Measurements from ENCODE around the gene JAM2. TPM values are rescaled to one million over a fixed set of nuclear protein-coding genes. Genes with fewer than 3 reads are reported as not detected.
"Not testable (repeated sequence)": the region's sequence is repeated elsewhere in the genome, so short reads cannot be mapped to it uniquely, and the experiment has no call there.

JAM2 gene
- total RNA-seq, 1 donor from 2014 or later, result 9.1 TPM

DNA sequence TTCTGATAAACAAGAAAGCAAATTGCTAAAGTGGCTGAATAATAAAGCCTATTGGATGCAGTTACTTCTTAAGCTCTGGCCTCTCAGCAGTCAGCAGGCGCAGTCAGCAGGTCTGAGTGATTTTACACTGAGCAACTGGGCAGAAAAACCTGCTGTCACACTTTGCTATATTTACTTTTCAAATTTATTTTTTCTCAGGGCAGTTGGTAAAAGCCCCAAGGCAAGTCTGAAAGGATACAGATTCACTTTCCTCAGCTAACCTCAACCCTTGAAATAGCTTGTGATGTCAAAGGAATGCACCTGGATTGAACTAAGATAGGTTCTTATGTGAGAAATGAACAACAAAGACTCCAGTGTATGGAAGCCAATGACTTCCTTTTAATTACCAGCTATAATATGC is 61.7 kb downstream of the JAM2 start:
- Histone ChIP-seq H3K4me3 (no peak overlapping the region), H3K9me3 (no peaks in the 10 kb centered on the region), H3K36me3 (no peaks in the 10 kb centered on the region), H3K27ac (no peak overlapping the region), H3K4me1 (no peaks in the 10 kb centered on the region), H3K27me3 (no peaks in the 10 kb centered on the region)
- TF ChIP-seq, protein P1, sequence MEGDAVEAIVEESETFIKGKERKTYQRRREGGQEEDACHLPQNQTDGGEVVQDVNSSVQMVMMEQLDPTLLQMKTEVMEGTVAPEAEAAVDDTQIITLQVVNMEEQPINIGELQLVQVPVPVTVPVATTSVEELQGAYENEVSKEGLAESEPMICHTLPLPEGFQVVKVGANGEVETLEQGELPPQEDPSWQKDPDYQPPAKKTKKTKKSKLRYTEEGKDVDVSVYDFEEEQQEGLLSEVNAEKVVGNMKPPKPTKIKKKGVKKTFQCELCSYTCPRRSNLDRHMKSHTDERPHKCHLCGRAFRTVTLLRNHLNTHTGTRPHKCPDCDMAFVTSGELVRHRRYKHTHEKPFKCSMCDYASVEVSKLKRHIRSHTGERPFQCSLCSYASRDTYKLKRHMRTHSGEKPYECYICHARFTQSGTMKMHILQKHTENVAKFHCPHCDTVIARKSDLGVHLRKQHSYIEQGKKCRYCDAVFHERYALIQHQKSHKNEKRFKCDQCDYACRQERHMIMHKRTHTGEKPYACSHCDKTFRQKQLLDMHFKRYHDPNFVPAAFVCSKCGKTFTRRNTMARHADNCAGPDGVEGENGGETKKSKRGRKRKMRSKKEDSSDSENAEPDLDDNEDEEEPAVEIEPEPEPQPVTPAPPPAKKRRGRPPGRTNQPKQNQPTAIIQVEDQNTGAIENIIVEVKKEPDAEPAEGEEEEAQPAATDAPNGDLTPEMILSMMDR (IDR thresholded peaks at IDR 0.05), result no peak
- no peak for TF ChIP-seq POLR2AphosphoS5 (IDR thresholded peaks at IDR 0.05; ENCODE audit: insufficient read depth in 1 of 2, low read depth in 1 of 2)
- no peak for TF ChIP-seq POLR2A (IDR thresholded peaks at IDR 0.05)
- DNase-seq (ENCODE audit: extremely low spot score in 2 of 2), result no peak
- intact Hi-C loops (cut with DNase I), result no loop called here

DNA sequence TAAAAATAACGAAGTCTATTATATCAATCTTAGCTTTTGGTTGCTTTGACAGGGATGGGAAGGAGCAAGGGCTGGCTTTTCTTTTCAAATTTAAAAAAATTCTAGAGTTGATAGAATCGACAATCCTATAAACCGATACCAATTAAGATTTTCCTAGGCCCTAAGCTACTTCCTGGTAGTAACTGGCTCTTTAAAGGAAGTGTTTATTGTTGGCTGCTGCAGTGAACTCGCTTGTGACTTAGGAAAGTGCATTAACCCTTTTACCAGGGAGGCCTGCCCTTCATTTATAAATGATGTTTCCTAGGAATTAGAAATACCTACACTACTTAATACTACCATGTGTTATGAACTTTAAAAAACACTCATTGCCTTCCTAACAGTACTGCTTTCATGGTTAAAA is 62.5 kb downstream of the JAM2 start:
- H3K9me3 ChIP-seq, result no peaks in the 10 kb centered on the region
- no peak overlapping the region for H3K4me3 ChIP-seq
- intact Hi-C loops (cut with DNase I), result no loop called here
- TF ChIP-seq POLR2A (IDR thresholded peaks at IDR 0.05), result no peak
- TF ChIP-seq, protein P1 (IDR thresholded peaks at IDR 0.05), result no peak
- no peak for TF ChIP-seq POLR2AphosphoS5 (IDR thresholded peaks at IDR 0.05; ENCODE audit: insufficient read depth in 1 of 2, low read depth in 1 of 2)
- no peaks in the 10 kb centered on the region for H3K36me3 ChIP-seq
- no peak for DNase-seq (ENCODE audit: extremely low spot score in 2 of 2)
- no peaks in the 10 kb centered on the region for H3K4me1 ChIP-seq
- no peak overlapping the region for H3K27ac ChIP-seq
- no peaks in the 10 kb centered on the region for H3K27me3 ChIP-seq

DNA sequence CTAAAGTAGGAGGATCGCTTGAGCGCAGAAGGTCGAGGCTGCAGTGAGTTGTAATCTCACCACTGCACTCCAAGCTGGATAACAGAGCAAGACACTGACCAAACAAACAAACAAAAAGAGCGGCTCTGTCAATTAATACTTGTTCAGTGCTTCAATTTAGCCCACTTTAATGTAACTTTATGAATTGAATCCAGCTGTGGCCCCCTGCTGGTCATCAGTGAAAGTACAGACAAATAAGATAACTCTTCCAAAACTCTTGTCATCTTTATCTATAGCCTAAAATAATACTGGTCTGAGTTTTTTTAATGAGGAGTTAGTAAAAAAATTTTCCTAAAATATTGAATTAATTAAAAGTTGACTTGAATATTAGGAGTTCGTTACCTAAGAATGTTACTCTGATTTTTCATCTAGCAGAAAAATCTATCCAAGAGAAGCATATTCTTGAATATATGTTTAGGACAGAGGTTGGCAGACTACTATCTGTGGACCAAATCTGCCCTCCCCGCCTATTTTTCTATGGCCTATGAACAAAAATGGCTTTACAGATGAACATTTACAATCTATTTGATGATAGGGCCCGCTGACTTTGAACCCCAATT is 69.5 kb downstream of the JAM2 start:
- intact Hi-C loops (cut with DNase I), result loop anchor here (2.0 kb wide), 1 partner anchor 100 kb away; no protein-coding TSS in a partner anchor
- DNase-seq (ENCODE audit: extremely low spot score in 2 of 2), result no peak
- Histone ChIP-seq H3K27ac (no peak overlapping the region), H3K27me3 (no peaks in the 10 kb centered on the region), H3K4me1 (no peaks in the 10 kb centered on the region), H3K4me3 (no peak overlapping the region), H3K9me3 (no peaks in the 10 kb centered on the region), H3K36me3 (peaks cover 0 to 8% of the 10 kb centered on the region in 2 donors)
- TF ChIP-seq POLR2AphosphoS5 (IDR thresholded peaks at IDR 0.05; ENCODE audit: insufficient read depth in 1 of 2, low read depth in 1 of 2) (no peak), POLR2A (IDR thresholded peaks at IDR 0.05) (no peak)
- TF ChIP-seq, protein P1 (IDR thresholded peaks at IDR 0.05), result peak; percentile 71 to 83 (median 78)

DNA sequence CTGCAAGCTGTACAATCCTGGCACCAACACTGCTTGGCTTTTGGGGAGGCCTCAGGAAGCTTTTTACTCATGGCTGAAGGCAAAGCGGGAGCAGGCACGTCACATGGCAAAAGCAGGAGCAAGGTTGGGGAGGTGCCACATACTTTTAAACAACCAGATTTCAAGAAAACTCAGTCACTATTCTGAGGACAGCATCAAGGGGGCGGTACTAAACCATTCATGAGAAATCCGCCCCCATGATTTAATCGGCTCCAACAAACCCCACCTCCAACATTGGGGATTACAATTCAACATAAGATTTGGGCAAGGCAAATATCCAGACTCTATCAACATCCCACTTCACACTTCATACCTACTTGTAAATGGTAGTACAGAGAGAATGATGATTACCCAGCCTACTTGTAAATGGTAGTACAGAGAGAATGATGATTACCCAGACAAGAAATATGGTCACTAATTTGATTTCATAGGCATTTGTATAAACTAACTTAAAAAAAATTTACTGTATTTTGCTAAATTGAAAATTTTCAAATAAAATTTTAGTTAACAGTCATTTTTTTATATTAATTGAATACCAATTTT is 70.7 kb downstream of the JAM2 start:
- H3K27ac ChIP-seq, result no peak overlapping the region
- DNase-seq (ENCODE audit: extremely low spot score in 2 of 2), result no peak
- TF ChIP-seq POLR2AphosphoS5 (IDR thresholded peaks at IDR 0.05; ENCODE audit: insufficient read depth in 1 of 2, low read depth in 1 of 2), result no peak
- TF ChIP-seq, protein P1 (IDR thresholded peaks at IDR 0.05), result no peak
- TF ChIP-seq POLR2A (IDR thresholded peaks at IDR 0.05), result no peak
- H3K9me3 ChIP-seq, result no peaks in the 10 kb centered on the region
- intact Hi-C loops (cut with DNase I), result loop anchor here (2.0 kb wide), 1 partner anchor 101 kb away; no protein-coding TSS in a partner anchor
- H3K27me3 ChIP-seq, result no peaks in the 10 kb centered on the region
- no peak overlapping the region for H3K4me3 ChIP-seq
- H3K36me3 ChIP-seq, result peaks cover 0 to 8% of the 10 kb centered on the region in 2 donors
- H3K4me1 ChIP-seq, result no peaks in the 10 kb centered on the region

DNA sequence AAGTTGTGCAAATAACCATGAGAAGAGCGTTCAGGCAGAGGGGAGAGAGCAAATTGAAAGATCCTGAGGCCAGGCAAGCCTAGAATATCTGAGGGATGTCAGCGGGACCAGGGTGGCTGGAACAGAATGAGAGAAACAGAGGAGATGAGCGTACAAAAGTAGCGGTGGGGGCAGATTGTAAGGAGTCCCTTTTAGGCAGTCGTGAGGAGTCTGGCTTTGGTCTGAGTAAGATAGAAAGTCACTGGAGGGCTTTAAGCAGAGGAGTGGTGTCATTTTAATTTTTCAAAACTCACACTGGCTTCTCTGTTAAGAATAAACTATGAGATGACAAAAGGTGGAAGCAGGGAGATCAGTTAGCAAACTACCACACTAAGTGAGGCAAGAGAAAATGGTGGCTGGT is 71.5 kb downstream of the JAM2 start:
- no peak for TF ChIP-seq POLR2A (IDR thresholded peaks at IDR 0.05)
- no peak for TF ChIP-seq POLR2AphosphoS5 (IDR thresholded peaks at IDR 0.05; ENCODE audit: insufficient read depth in 1 of 2, low read depth in 1 of 2)
- TF ChIP-seq, protein P1 (IDR thresholded peaks at IDR 0.05), result no peak
- Histone ChIP-seq H3K4me3 (no peak overlapping the region), H3K9me3 (no peaks in the 10 kb centered on the region), H3K27ac (no peak overlapping the region), H3K27me3 (no peaks in the 10 kb centered on the region), H3K4me1 (no peaks in the 10 kb centered on the region), H3K36me3 (peaks cover 0 to 8% of the 10 kb centered on the region in 2 donors)
- no peak for DNase-seq (ENCODE audit: extremely low spot score in 2 of 2)
- intact Hi-C loops (cut with DNase I), result no loop called here

DNA sequence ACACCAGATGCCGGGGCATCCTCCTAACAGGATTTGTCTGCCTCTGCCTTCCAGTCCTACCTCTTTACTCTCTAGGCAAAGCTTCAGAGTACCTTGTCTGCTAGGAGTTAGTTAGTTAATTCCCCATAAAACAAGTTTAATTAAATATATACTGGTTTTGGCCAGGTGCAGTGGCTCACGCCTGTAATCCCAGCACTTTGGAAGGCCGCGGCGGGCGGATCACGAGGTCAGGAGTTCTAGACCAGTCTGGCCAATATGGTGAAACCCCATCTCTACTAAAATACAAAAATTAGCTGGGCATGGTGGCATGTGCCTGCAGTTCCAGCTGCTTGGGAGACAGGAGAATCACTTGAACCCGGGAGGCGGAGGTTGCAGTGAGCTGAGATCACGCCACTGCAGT is 75.0 kb downstream of the JAM2 start:
- DNase-seq (ENCODE audit: extremely low spot score in 2 of 2); intact Hi-C loops (cut with DNase I); H3K36me3 ChIP-seq: not testable (repeated sequence)

More for the DNA sequence above, 75.0 kb downstream of the JAM2 start:
- not testable (repeated sequence) for H3K4me3 ChIP-seq, H3K27ac ChIP-seq, H3K27me3 ChIP-seq, H3K9me3 ChIP-seq, H3K4me1 ChIP-seq

All from vagina (tissue), 2 donors.